Measurements from ENCODE around the gene SLC4A1AP.
"Not testable (repeated sequence)": the region's sequence is repeated elsewhere in the genome, so short reads cannot be mapped to it uniquely, and the experiment has no call there.

SLC4A1AP gene

GRCh38 chr2:27652790-27653189 lies 10.9 kb upstream of the SLC4A1AP start:
- no peak for DNase-seq

DNA sequence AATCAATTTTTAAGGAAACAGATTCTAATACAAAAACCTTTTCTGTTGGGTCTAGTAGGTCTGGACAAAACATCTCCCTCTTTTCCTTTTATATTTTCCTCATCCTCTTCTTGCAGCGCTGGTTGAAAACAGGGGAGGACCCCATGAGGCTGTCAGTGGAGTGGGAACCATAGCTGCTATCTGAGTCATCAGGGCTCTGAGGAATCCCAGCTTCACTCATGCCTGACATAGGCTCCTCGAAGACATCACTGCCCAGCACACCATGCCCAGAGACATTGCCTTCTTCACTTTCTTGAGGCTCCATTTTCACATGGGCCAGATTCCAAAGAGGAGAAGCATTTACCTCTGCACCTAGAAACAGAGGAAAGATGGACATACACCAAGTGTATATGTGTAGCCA lies 10.3 kb upstream of the SLC4A1AP start:
- no peak for DNase-seq

- no peak for DNase-seq
Observed at GRCh38 chr2:27655155-27655951, 8.3 kb upstream of the SLC4A1AP start.

DNA sequence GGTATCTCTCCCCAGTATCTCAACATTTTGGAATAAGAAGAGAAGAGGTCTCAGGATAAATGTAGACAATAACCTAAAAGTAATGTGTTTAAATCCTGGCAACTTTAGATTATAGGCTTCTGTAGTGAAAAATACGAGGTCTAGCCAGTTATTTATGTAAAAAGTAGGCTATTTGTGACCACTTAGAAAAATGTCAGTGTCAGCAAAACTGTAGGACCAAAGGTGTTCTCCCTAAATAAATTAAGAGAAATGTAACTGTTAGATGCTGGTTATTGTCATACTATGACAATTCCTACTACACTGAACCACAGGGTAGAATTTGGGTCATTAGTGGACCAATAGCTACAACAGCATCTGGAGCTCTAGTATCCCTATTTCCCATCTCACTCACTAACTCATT lies 2.3 kb upstream of the SLC4A1AP start:
- no peak for DNase-seq

- no peak for DNase-seq
Observed at GRCh38 chr2:27664154-27664574, 475 bp downstream of the SLC4A1AP start.

DNA sequence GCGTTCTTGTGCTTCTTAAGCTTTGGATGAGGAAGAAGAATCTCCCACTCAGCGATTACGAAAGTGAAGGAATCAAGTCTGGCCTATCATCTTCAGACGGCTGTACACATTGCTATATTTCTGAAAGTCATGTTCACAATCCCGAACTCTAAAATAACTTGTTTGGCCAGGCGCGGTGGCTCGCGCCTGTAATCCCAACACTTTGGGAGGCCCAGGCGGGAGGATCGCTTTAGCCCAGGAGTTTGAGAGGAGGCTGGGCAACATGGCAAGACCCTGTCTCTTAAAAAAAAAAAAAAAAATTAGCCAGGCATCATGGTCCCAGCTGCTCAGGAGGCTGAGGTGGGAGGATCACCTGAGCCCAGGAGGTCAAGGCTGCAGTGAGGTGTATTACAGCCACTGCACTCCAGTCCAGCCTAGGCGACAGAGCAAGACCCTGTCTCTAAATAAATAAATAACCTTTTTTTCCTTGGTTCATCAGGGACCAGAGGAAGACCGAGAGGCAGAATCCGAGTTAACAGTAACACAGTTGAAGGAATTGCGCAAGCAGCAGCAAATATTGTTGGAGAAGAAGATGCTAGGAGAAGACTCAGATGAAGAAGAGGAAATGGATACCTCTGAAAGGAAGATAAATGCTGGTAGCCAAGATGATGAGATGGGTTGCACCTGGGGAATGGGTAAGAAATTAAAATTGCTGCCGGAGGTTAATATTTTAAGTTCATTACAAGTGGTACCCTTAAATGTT lies 1.1 kb downstream of the SLC4A1AP start:
- no peak for DNase-seq

DNA sequence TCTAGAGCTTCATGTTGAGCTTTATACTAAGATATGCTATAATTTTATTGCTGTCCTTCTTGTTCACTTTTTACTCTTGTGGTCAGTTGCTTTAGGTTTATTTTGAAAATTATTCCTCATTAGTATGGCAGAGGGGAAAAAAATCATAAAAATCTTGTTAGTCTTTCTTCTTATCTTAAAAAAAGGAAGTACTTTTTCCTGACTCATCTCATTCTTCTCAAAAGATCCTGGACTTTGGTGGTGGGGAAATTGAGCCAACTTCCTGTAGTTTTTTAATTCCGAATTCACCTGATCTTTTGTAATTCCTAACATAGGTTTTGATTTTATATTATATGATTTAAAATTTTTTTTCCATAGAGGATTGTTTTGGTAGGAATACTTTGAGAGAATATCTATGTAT lies 3.8 kb downstream of the SLC4A1AP start:
- no peak for DNase-seq

GRCh38 chr2:27671235-27671634 lies 7.5 kb downstream of the SLC4A1AP start:
- no peak for DNase-seq

DNA sequence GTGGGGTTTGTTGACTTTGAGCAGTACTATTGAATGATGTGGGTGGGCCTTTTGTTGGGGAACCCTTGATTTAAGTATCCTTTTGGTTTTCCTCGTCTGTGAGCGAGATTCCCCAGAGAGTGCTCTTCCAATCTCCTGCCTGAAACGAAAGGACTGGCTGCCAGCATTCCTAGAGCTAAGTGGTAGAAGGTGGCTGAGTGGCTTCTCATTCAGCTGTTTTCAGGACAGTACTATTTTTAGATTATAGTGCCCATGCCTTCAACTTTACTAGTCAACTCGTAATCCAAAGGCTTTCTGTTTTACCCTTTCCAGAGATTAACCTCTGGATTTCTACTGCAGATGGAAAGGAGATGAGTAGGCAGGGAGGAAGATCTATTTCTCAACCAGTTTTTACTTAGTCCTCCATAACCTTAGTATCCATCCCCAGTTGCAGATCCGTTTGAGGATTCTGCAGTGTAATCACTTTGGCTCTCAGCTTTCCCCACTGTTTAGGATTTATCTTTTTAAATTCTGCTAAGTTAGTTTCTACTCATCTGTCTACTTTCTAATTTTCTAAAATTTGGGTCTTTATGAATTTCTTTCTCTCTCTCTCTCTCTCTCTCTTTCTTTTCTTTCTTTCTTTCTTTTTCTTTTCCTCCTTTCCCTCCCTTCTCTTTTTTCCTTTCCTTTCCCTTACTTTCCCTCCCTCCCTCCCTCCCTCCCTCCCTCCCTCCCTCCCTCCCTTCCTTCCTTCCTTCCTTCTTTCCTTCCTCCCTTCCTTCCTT lies 9.2 kb downstream of the SLC4A1AP start:
- DNase-seq, result no peak

DNA sequence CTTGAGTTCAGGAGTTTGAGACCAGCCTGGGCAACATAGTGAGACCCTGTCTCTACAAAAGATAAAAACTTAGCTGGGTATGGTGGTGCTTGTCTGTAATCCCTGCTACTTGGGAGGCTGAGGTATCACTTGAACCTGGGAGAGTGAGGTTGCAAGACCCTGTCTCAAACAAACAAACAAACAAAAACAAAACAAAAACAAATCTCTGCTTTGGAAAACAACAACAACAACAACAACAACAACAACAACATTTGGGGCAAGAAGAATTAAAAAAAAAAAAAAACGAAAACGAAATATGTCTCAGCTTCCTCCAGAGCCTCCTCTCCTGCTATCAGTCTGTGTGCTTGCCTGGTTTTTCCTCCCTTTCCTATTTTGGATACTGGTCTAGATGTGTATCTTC lies 16.9 kb downstream of the SLC4A1AP start:
- DNase-seq, result no peak

GRCh38 chr2:27681841-27682240 lies 18.2 kb downstream of the SLC4A1AP start:
- DNase-seq, result no peak

GRCh38 chr2:27682334-27682771 lies 18.7 kb downstream of the SLC4A1AP start:
- DNase-seq, result not testable (repeated sequence)

- peak; percentile 88 for DNase-seq
Observed at GRCh38 chr2:27683390-27684071, 19.8 kb downstream of the SLC4A1AP start.

- DNase-seq, result not testable (repeated sequence)
Observed at GRCh38 chr2:27685006-27685405, 21.3 kb downstream of the SLC4A1AP start.

- no peak for DNase-seq
Observed at GRCh38 chr2:27685577-27685976, 21.9 kb downstream of the SLC4A1AP start.

DNA sequence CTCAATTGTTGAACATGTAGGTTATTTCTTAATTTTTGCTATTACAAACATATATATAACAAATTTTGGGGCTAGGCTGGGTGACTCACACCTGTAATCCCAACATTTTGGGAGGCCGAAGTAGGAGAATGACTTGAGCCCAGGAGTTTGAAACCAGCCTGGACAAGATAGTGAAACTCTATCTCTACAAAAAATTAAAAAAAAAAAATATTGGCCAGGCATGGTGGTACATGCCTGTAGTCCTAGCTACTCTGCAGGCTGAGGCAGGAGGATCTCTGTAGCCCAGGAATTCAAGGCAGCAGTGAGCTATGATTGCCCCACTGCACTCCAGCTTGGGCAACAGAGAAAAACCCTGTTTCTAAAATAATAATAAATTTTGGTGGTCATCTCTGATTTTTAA lies 23.5 kb downstream of the SLC4A1AP start:
- no peak for DNase-seq

DNA sequence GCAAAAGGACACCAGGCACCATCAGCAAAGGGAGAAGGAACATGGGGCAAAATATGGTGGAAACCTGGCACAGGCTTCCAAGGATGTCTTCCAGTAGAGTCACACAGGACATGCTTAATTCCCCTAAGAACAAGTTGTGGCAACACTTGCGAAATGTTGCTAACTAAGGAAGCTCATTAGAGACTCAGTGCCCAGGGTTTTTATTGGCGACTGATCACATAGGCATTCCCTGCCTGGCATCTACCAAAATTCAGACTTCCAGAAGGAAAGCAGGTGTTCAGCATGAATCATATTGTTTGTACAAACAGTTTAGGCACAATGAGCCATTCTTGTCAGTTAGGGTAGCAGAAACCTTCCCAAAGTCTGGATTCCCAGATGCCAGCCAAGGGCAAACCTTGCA lies 25.7 kb downstream of the SLC4A1AP start:
- no peak for DNase-seq

GRCh38 chr2:27690052-27690451 lies 26.4 kb downstream of the SLC4A1AP start:
- DNase-seq, result no peak

DNA sequence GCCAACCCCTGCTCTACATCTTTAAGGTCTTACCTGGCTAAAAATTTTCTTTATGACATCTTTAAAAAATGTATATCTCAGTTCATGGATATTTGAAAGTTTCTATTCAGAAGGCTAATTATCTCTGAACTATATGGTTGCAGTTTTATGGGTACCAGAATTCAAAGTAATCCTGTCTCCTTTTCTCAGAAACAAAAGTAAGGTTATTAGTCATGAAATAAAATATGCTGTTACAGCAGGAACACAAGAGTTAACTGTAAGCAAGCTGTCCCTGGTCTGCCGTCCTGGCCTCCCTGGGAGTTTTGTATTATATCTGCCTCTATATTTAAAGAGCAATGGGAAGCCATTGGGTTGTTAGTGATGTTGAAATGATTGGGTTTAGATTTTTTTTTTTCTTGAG lies 34.0 kb downstream of the SLC4A1AP start:
- no peak for DNase-seq

GRCh38 chr2:27701676-27702075 lies 38.0 kb downstream of the SLC4A1AP start:
- DNase-seq, result no peak

- DNase-seq, result no peak
Observed at GRCh38 chr2:27702302-27702701, 38.6 kb downstream of the SLC4A1AP start.

DNA sequence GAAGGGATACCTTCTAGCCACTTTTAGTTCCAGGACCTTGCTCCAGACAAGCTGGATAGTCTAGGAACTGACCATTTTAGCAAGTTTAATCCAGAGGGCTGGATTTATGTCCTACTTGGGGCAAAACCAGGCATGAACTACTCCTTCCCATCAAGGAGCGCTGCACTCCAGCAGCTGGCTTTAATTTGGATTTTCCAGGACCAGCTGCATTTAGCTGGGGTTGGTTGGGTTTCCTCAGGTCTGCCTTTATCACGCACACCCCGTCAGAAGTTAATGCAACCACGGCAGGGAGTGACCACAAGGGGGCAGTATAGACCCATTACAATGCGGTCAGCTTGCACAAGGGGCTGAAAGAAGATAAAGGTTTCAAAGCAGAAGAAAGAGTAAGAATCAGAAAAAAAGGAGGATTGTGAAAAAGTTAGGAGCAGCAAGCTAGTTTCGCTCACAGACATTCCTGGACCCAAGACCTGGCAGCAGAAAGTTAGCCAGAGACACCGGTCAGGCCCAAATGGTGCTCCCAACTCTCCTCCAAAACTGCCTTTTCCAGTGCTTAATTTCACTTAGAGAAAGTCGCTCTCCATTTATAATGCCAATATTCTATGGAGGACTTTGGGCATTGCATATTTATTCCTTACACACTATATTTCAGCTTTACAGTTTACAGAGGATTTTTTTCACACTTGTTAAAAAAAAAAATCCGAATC lies 40.1 kb downstream of the SLC4A1AP start:
- DNase-seq, result peak; percentile 73
